Ovary (tissue), 3 donors: ENCODE measurements around the gene FLRT2.

Experiments used
- POLR2A ChIP-seq: fragments of 450-650 bp; IDR thresholded peaks from one replicate; pipeline ENCODE4 v1.6.1; 2017; ENCODE audit warnings: antibody characterized with exemption, mild to moderate bottlenecking, moderate library complexity
- TF ChIP-seq, protein P1 (sequence below), 3 donors: fragments of 450-650 bp in 2 of 3; fragments of 200-600 bp in 1 of 3; IDR thresholded peaks; one replicate each; pipeline versions ENCODE4 v1.5.1 to v1.8.0; 2016 to 2022; ENCODE audit warnings: antibody characterized with exemption in 3 of 3, mild to moderate bottlenecking in 1 of 3
- donor health status: DM: no; HTN: no; CAD: no.

DNA sequence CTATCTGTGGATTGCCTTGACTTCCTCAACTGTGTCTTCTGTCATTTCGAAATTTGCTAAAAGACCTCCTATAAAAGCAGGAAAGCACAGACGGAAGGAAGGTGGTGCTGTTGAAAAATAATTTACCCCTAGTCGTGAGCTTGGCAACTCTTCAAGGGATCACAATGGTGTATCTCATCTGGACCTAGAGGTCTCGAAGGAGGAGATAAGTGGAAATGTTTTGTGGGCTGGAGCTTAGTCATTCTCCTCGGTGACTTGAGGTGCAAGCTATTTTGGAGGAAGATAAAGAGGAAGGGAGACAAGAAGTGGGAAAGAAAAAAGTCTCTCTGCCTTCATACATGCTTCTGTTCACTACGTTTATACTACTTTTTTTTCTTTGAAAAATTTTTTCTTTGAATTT, 89.9 kb downstream of the FLRT2 start:
- TF ChIP-seq, protein P1, sequence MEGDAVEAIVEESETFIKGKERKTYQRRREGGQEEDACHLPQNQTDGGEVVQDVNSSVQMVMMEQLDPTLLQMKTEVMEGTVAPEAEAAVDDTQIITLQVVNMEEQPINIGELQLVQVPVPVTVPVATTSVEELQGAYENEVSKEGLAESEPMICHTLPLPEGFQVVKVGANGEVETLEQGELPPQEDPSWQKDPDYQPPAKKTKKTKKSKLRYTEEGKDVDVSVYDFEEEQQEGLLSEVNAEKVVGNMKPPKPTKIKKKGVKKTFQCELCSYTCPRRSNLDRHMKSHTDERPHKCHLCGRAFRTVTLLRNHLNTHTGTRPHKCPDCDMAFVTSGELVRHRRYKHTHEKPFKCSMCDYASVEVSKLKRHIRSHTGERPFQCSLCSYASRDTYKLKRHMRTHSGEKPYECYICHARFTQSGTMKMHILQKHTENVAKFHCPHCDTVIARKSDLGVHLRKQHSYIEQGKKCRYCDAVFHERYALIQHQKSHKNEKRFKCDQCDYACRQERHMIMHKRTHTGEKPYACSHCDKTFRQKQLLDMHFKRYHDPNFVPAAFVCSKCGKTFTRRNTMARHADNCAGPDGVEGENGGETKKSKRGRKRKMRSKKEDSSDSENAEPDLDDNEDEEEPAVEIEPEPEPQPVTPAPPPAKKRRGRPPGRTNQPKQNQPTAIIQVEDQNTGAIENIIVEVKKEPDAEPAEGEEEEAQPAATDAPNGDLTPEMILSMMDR (IDR thresholded peaks at IDR 0.05), result no peak
- no peak for TF ChIP-seq POLR2A
